Activated naive CD4-positive, alpha-beta T cell treated with anti-CD3 and anti-CD28 coated beads for 36 hours (primary cell): Measurements from ENCODE around the gene OR1F1. TPM values are rescaled to one million over a fixed set of nuclear protein-coding genes. Genes with fewer than 3 reads are reported as not detected.

Source experiments
- CTCF ChIA-PET: fragments of 350-600 bp; sonication (Branson Sonifier 250); formaldehyde crosslinking; loops from one replicate; lab custom pipeline; 2021; ENCODE audit warnings: antibody characterized with exemption; lab: Charles Lee
- DNase-seq: peaks from one replicate; pipeline ENCODE4 v3.0.0-alpha.2; 2020
- H3K27ac Mint-ChIP-seq: one replicate; pipeline ENCODE4 v1.8.0; 2021; ENCODE audit warnings: mild to moderate bottlenecking, mixed read lengths
- H3K27me3 Mint-ChIP-seq: one replicate; pipeline ENCODE4 v1.8.0; 2021; ENCODE audit warnings: low read depth, mixed read lengths
- H3K36me3 Mint-ChIP-seq: one replicate; pipeline ENCODE4 v1.8.0; 2021; ENCODE audit warnings: low read depth, mixed read lengths
- H3K4me1 Mint-ChIP-seq: one replicate; pipeline ENCODE4 v1.8.0; 2021; ENCODE audit warnings: low read depth, mixed read lengths
- H3K4me3 Mint-ChIP-seq: one replicate; pipeline ENCODE4 v1.8.0; 2021; ENCODE audit warnings: mild to moderate bottlenecking, moderate library complexity, mixed read lengths
- H3K9me3 Mint-ChIP-seq: one replicate; pipeline ENCODE4 v1.8.0; 2021; ENCODE audit warnings: mixed read lengths
- intact Hi-C: fragments of 100-400 bp; cut with micrococcal nuclease; formaldehyde crosslinking; loops from one replicate; pipeline ENCODE4 v1.15.1; 2023
- total RNA-seq, 2 experiments: library from RNA; stranded (reverse); gene quantifications; one replicate each; pipeline ENCODE4 v1.2.3, GENCODE V29; 2021

OR1F1 gene
- total RNA-seq, 2 experiments from 2014 or later: not detected

DNA sequence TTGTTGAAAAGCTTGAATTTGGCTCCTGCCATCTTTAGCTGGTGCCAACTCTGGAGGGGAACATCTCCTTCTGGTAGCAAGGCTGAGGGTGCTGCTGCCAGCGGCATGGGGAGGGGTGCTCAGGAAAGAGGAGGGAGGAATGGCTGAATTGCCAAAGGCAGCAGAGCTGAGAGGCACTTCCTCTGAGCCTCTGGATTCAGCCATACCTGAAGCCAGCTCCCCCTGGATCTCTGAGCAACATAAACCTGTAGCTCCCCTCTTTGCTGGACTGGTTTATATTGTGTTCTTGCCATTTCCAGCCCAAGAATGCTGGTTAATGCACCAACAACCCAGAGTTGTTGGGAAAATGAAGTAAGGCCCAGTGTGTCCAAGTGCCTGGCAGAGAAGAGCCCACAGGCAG is 61.0 kb downstream of the OR1F1 start:
- Mint-ChIP-seq H3K27ac (no peak overlapping the region), H3K36me3 (no peaks in the 10 kb centered on the region), H3K4me3 (no peak overlapping the region), H3K9me3 (no peaks in the 10 kb centered on the region), H3K4me1 (no peaks in the 10 kb centered on the region), H3K27me3 (no peaks in the 10 kb centered on the region)
- DNase-seq: no peak
- CTCF ChIA-PET: no interaction called here
- intact Hi-C loops: no loop called here

DNA sequence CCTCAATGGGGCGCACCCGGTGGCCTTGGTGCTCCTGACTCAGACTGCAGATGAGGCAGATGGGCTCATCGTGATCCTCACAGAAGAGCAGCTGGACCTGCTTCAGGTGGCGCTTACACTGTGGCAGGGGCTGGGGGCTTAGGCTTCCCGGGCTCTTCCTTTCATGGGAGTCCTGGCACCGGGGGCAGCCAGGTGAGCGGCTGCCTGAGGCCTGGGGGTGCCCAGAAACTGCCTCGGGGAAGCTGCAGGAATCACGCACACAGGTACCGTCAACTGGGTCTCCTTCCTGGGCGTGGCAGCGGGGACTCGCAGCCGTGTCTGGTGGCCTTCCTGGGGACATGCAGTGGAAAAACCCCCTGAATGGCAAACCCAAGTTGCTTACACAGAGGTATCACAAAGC is 61.4 kb downstream of the OR1F1 start:
- Mint-ChIP-seq H3K4me3 (no peak overlapping the region), H3K27ac (no peak overlapping the region)
- intact Hi-C loops: no loop called here

DNA sequence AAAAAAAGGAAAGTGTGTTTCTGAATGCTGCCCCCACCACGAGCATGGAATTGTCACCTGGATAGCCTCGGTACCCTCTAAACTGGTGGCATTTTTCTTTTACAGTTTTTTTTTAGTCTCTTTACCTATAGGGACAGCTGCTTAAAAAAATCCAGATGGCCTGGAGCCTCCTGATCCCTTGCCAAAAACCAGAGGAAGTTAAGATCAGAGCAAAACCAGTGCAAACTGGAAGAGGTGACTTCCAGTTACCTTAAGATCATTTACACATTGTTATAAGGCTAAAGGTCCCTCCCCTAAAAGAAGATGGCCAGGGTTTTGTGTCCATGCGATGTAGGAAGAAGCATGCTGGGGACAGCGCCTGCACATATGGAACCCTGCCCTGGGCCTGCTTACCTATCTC is 65.0 kb downstream of the OR1F1 start:
- Mint-ChIP-seq H3K36me3 (no peaks in the 10 kb centered on the region), H3K4me3 (no peak overlapping the region), H3K27ac (no peak overlapping the region), H3K9me3 (no peaks in the 10 kb centered on the region), H3K27me3 (no peaks in the 10 kb centered on the region), H3K4me1 (no peaks in the 10 kb centered on the region)
- CTCF ChIA-PET: interaction anchor here (0.7 kb wide), 1 partner anchor 241 kb away, joined by 3 read pairs; no protein-coding TSS in a partner anchor
- no peak for DNase-seq
- intact Hi-C loops: no loop called here

More for the DNA sequence above, 61.4 kb downstream of the OR1F1 start:
- no peak for DNase-seq
- Mint-ChIP-seq H3K4me1 (no peaks in the 10 kb centered on the region), H3K27me3 (no peaks in the 10 kb centered on the region), H3K36me3 (no peaks in the 10 kb centered on the region), H3K9me3 (no peaks in the 10 kb centered on the region)
- CTCF ChIA-PET: no interaction called here

DNA sequence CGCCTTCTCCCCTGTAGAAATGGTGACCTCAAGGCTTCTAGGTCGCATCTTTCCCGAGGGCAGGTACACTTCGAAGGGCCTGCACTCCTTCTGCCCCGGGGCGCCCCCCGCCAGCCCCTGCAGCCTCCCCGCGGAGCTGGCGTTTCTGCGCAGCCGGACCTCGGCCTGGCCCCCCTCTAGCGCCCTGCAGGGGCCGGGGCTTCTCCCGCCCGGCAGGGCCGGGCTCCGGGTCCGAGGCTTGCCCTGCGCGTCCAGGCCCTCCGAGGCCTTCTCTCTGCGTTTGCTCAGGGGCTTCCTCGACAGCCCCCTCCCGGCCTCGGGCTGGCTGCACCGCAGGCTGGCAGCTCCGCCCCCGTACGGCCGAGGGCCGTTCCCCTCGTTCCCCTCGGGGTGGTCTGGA is 66.3 kb downstream of the OR1F1 start:
- H3K4me1 Mint-ChIP-seq: no peaks in the 10 kb centered on the region
- H3K4me3 Mint-ChIP-seq: no peak overlapping the region
- CTCF ChIA-PET: no interaction called here
- intact Hi-C loops: no loop called here
- no peaks in the 10 kb centered on the region for H3K36me3 Mint-ChIP-seq
- no peaks in the 10 kb centered on the region for H3K9me3 Mint-ChIP-seq
- H3K27me3 Mint-ChIP-seq: no peaks in the 10 kb centered on the region
- DNase-seq: no peak
- no peak overlapping the region for H3K27ac Mint-ChIP-seq

Other genes with a start within 250 kb of the OR1F1 start
- gene KREMEN2, start 223.9 kb upstream of the OR1F1 start, total RNA-seq: not detected
- gene PAQR4, start 218.9 kb upstream of the OR1F1 start, total RNA-seq: 10 to 100 TPM; 25.8 to 28.2 TPM
- 100 to 1,000 TPM; 128 to 136 TPM for gene PKMYT1, start 207.8 kb upstream of the OR1F1 start, total RNA-seq
- gene CLDN9, start 175.3 kb upstream of the OR1F1 start, total RNA-seq: not detected
- not detected for gene CLDN6, start 170.0 kb upstream of the OR1F1 start, total RNA-seq
- under 1 TPM; 0.88 to 0.96 TPM for gene TNFRSF12A, start 167.8 kb upstream of the OR1F1 start, total RNA-seq
- gene HCFC1R1, start 164.3 kb upstream of the OR1F1 start, total RNA-seq: 10 to 100 TPM; 22.6 to 26.8 TPM
- gene THOC6, start 164.2 kb upstream of the OR1F1 start, total RNA-seq: 10 to 100 TPM; 40.6 to 41.0 TPM
- not detected for gene BICDL2, start 151.3 kb upstream of the OR1F1 start, total RNA-seq
- under 1 TPM; 0.29 to 0.37 TPM for gene MMP25, start 141.6 kb upstream of the OR1F1 start, total RNA-seq
- 100 to 1,000 TPM; 964 to 991 TPM for gene IL32, start 122.6 kb upstream of the OR1F1 start, total RNA-seq
- gene ZSCAN10, start 88.9 kb upstream of the OR1F1 start, total RNA-seq: under 1 TPM in 1 of 2 experiments, not detected in 1; 0.26 TPM
- under 1 TPM in 1 of 2 experiments, not detected in 1; 0.25 TPM for gene ZNF205, start 75.6 kb upstream of the OR1F1 start, total RNA-seq
- 1 to 10 TPM; 6.1 to 6.5 TPM for gene ZNF213, start 53.2 kb upstream of the OR1F1 start, total RNA-seq
- 10 to 100 TPM in 1 of 2 experiments, 1 to 10 TPM in 1; 9.7 to 10.1 TPM for gene ZNF200, start 47.0 kb downstream of the OR1F1 start, total RNA-seq
- gene MEFV, start 68.4 kb downstream of the OR1F1 start, total RNA-seq: under 1 TPM; 0.07 TPM
- gene ZNF263, start 95.3 kb downstream of the OR1F1 start, total RNA-seq: 10 to 100 TPM in 1 of 2 experiments, 1 to 10 TPM in 1; 9.1 to 12.2 TPM
- 1 to 10 TPM; 3.8 to 4.1 TPM for gene TIGD7, start 117.2 kb downstream of the OR1F1 start, total RNA-seq
- gene ZNF75A, start 117.3 kb downstream of the OR1F1 start, total RNA-seq: 10 to 100 TPM; 10.5 to 12.4 TPM
- gene OR2C1, start 167.7 kb downstream of the OR1F1 start, total RNA-seq: not detected
- gene ZSCAN32, start 212.8 kb downstream of the OR1F1 start, total RNA-seq: 1 to 10 TPM; 6.5 to 7.9 TPM
- gene ZNF174, start 213.0 kb downstream of the OR1F1 start, total RNA-seq: 1 to 10 TPM; 5.8 to 6.3 TPM